Measurements from ENCODE around the gene TIMP2.

- TF ChIP-seq GATA2 (IDR thresholded peaks at IDR 0.05; ENCODE audit: low read depth, low read length), result no peak
- no peak for TF ChIP-seq GATA3 (IDR thresholded peaks at IDR 0.05; ENCODE audit: low read depth, low read length)
These were observed 34.7 kb downstream of the TIMP2 start for GRCh38 chr17:78890498-78890897.
